GM11168 (cell line): Measurements from ENCODE around the gene RHEX.
"Not testable (repeated sequence)": the region's sequence is repeated elsewhere in the genome, so short reads cannot be mapped to it uniquely, and the experiment has no call there.

Experiments used
- in situ Hi-C: fragments of 300-500 bp; cut with MboI; formaldehyde crosslinking; loops from one replicate; pipeline ENCODE4 v1.12.0; 2022; ENCODE audit warnings: low sequenced_read_pairs; ENCODE audit not compliant: unreplicated experiment

Gene RHEX

GRCh38 chr1:206055639-206056323 lies 2.8 kb downstream of the RHEX start:
- in situ Hi-C loops, result not testable (repeated sequence)

GRCh38 chr1:206058289-206058926 lies 5.4 kb downstream of the RHEX start:
- in situ Hi-C loops, result not testable (repeated sequence)

- in situ Hi-C loops, result no loop called here
Observed at GRCh38 chr1:206058927-206059292, 5.9 kb downstream of the RHEX start.

GRCh38 chr1:206059355-206059915 lies 6.5 kb downstream of the RHEX start:
- in situ Hi-C loops, result no loop called here

- in situ Hi-C loops, result no loop called here
Observed at GRCh38 chr1:206060844-206061243, 7.9 kb downstream of the RHEX start.

GRCh38 chr1:206062464-206062863 lies 9.5 kb downstream of the RHEX start:
- in situ Hi-C loops, result no loop called here

GRCh38 chr1:206064001-206064400 lies 11.0 kb downstream of the RHEX start:
- in situ Hi-C loops, result not testable (repeated sequence)

- in situ Hi-C loops, result not testable (repeated sequence)
Observed at GRCh38 chr1:206064501-206064900, 11.5 kb downstream of the RHEX start.

GRCh38 chr1:206065547-206066145 lies 12.7 kb downstream of the RHEX start:
- in situ Hi-C loops, result no loop called here

GRCh38 chr1:206066479-206067171 lies 13.7 kb downstream of the RHEX start:
- in situ Hi-C loops, result no loop called here

- in situ Hi-C loops, result no loop called here
Observed at GRCh38 chr1:206067486-206068227, 14.7 kb downstream of the RHEX start.

GRCh38 chr1:206068314-206068713 lies 15.3 kb downstream of the RHEX start:
- in situ Hi-C loops, result no loop called here

GRCh38 chr1:206070627-206071304 lies 17.8 kb downstream of the RHEX start:
- in situ Hi-C loops, result no loop called here

GRCh38 chr1:206074839-206075238 lies 21.9 kb downstream of the RHEX start:
- in situ Hi-C loops, result no loop called here

- in situ Hi-C loops, result no loop called here
Observed at GRCh38 chr1:206075786-206076755, 23.1 kb downstream of the RHEX start.

- in situ Hi-C loops, result no loop called here
Observed at GRCh38 chr1:206079135-206079534, 26.2 kb downstream of the RHEX start.

GRCh38 chr1:206080026-206080820 lies 27.2 kb downstream of the RHEX start:
- in situ Hi-C loops, result no loop called here

- in situ Hi-C loops, result no loop called here
Observed at GRCh38 chr1:206081856-206082255, 28.9 kb downstream of the RHEX start.
